Measurements from ENCODE around the gene GRIN2B. TPM values are rescaled to one million over a fixed set of nuclear protein-coding genes. Genes with fewer than 3 reads are reported as not detected.

GRIN2B gene
- total and polyA plus RNA-seq, 2 donors (not counting 3 experiments of a cell fraction or from before 2014, with no cell fraction given) = not detected

DNA sequence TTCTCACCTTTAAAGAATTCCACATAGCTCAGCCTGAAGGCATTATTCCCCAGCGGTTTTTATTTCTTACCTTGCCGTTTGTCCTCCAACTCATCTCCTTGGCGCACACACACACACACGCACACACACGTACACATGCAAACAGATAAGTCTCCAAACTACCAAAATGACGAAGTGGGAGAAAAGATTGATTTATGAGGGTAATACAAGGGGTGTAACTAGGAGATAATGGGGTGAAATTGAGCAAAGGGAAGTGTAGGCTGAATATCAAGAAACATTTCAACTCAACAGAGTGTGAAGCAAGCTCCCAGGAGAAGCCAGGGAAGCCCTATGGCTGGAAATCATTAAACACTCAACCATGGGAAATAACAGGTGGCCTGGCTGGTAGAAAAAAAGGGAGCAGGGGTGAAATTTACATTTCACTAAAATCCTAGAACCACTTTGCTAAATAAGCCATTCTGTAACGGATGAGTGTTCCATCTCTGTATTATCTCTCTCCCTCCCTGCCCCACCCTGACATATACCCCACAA, 41.0 kb downstream of the GRIN2B start:
- BruUV-seq (replicated peaks) = no TSS peak
- Histone ChIP-seq H3K79me2 (ENCODE audit: control insufficient read depth, insufficient read depth, low read length) (no peaks in the 10 kb centered on the region), H3K27me3 (ENCODE audit: control insufficient read depth in 2 of 2, insufficient read depth in 2 of 2, low read length in 2 of 2) (no peaks in the 10 kb centered on the region), H3K9ac (replicated peaks; ENCODE audit: extremely low read depth, insufficient read depth, low read length) (no peak overlapping the region), H3K4me1 (ENCODE audit: control insufficient read depth, extremely low read depth, insufficient read depth, low read length) (no peaks in the 10 kb centered on the region), H4K20me1 (replicated peaks; ENCODE audit: control insufficient read depth, extremely low read depth, insufficient read depth, low read length) (no peaks in the 10 kb centered on the region), H3K27ac (ENCODE audit: insufficient read depth, low read depth, low read length) (no peak overlapping the region), H3K9me1 (replicated peaks; ENCODE audit: control insufficient read depth, extremely low read depth, insufficient read depth, low read length) (no peaks in the 10 kb centered on the region), H2AFZ (ENCODE audit: low read depth, low read length) (no peak overlapping the region), H3K4me2 (ENCODE audit: insufficient read depth, low read length) (no peak overlapping the region), H3K36me3 (ENCODE audit: control insufficient read depth in 2 of 2, extremely low read depth in 1 of 2, insufficient read depth in 2 of 2, low read length in 2 of 2) (no peaks in the 10 kb centered on the region), H3K9me3 (replicated peaks; ENCODE audit: control insufficient read depth, insufficient read depth, low read length) (no peaks in the 10 kb centered on the region), H3K4me3 (replicated peaks in 1 of 3; ENCODE audit: insufficient read depth in 1 of 3, low read depth in 1 of 3, low read length in 3 of 3) (no peak overlapping the region)
- dilution Hi-C loops (cut with MboI; ENCODE audit: extremely low pct_ligation_motif_present, low sequenced_read_pairs) (no loop called here), intact Hi-C loops (cut with micrococcal nuclease) (no loop called here)
- ChIA-PET CTCF (no interaction called here), POLR2A (no interaction called here)
- no peak for FAIRE-seq
- DNase-seq (ENCODE audit: low read depth, low spot score) = no peak
- TF ChIP-seq JUN (IDR thresholded peaks at IDR 0.05; ENCODE audit: borderline replicate concordance, insufficient read depth, insufficient read length, low read depth) (no peak), POLR2AphosphoS5 (IDR thresholded peaks at IDR 0.05; ENCODE audit: insufficient read depth, low read depth, low read length) (no peak), EZH2 (IDR thresholded peaks at IDR 0.05; ENCODE audit: borderline replicate concordance, low read depth, low read length, severe bottlenecking) (no peak), POLR2A (IDR thresholded peaks at IDR 0.05; ENCODE audit: low read depth, low read length) (no peak), MYC (IDR thresholded peaks at IDR 0.05; ENCODE audit: low read depth, low read length) (no peak), FOS (IDR thresholded peaks at IDR 0.05; ENCODE audit: borderline replicate concordance, insufficient read depth, low read length) (no peak)
- TF ChIP-seq, protein P1, sequence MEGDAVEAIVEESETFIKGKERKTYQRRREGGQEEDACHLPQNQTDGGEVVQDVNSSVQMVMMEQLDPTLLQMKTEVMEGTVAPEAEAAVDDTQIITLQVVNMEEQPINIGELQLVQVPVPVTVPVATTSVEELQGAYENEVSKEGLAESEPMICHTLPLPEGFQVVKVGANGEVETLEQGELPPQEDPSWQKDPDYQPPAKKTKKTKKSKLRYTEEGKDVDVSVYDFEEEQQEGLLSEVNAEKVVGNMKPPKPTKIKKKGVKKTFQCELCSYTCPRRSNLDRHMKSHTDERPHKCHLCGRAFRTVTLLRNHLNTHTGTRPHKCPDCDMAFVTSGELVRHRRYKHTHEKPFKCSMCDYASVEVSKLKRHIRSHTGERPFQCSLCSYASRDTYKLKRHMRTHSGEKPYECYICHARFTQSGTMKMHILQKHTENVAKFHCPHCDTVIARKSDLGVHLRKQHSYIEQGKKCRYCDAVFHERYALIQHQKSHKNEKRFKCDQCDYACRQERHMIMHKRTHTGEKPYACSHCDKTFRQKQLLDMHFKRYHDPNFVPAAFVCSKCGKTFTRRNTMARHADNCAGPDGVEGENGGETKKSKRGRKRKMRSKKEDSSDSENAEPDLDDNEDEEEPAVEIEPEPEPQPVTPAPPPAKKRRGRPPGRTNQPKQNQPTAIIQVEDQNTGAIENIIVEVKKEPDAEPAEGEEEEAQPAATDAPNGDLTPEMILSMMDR (IDR thresholded peaks at IDR 0.05; ENCODE audit: extremely low read depth in 1 of 2, insufficient read depth in 1 of 2, low read depth in 1 of 2, low read length in 2 of 2) = no peak
- TF ChIP-seq, protein P2, sequence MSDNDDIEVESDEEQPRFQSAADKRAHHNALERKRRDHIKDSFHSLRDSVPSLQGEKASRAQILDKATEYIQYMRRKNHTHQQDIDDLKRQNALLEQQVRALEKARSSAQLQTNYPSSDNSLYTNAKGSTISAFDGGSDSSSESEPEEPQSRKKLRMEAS (IDR thresholded peaks at IDR 0.05; ENCODE audit: insufficient read depth, insufficient read length) = no peak
